ENCODE results near the gene KCTD18. TPM values are rescaled to one million over a fixed set of nuclear protein-coding genes. Genes with fewer than 3 reads are reported as not detected.

The KCTD18 gene
- total RNA-seq, 6 experiments from 2014 or later, result 11.2 to 14.6 (median 13.3) TPM

DNA sequence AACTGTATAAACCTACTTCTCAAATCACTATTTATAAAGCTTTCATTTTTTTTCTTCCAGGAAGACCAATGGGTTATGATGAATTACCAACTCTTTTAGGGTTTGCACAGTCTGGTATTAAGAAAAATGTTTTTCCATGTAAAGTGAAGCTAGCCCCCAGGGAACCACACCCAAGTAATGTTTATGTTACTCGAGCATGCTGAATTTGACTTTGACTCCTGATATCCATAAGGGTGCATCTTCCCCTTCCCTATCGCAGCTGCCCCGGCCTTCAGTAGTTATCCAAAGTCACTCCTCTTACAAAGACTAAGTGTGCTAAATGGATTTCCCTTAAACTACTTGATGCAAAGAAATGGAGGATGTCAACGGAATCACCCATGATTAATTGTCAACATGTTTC, 21.7 kb downstream of the KCTD18 start:
- TF ChIP-seq, protein P1, sequence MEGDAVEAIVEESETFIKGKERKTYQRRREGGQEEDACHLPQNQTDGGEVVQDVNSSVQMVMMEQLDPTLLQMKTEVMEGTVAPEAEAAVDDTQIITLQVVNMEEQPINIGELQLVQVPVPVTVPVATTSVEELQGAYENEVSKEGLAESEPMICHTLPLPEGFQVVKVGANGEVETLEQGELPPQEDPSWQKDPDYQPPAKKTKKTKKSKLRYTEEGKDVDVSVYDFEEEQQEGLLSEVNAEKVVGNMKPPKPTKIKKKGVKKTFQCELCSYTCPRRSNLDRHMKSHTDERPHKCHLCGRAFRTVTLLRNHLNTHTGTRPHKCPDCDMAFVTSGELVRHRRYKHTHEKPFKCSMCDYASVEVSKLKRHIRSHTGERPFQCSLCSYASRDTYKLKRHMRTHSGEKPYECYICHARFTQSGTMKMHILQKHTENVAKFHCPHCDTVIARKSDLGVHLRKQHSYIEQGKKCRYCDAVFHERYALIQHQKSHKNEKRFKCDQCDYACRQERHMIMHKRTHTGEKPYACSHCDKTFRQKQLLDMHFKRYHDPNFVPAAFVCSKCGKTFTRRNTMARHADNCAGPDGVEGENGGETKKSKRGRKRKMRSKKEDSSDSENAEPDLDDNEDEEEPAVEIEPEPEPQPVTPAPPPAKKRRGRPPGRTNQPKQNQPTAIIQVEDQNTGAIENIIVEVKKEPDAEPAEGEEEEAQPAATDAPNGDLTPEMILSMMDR (IDR thresholded peaks at IDR 0.05), result no peak
- Mint-ChIP-seq H3K36me3 (ENCODE audit: low read depth) (peaks cover 36% of the 10 kb centered on the region), H3K27me3 (ENCODE audit: insufficient read depth) (no peaks in the 10 kb centered on the region; the same call in 1 of the 2 replicates), H3K4me3 (no peak overlapping the region), H3K27ac (no peak overlapping the region), H3K9me3 (no peaks in the 10 kb centered on the region), H3K4me1 (ENCODE audit: low read depth) (peaks cover 21% of the 10 kb centered on the region)
- DNase-seq, result no peak

DNA sequence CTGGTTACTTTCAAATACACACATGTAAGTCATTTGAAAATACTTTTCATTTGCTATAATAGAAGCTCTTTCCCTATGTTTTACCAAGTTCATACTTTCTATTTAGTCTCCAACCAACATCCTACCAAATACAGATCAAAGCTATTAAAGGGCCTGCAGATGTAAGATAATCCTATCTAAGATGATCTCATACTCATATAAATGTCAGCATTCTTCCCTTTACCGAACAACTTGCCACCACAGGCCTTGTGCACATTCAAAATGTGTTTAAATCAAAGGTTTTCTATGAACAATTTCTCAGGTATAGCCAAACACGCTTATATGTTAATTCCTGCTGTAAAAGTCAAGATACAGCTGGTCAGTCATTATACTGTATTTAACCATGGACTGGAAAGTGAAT, 23.3 kb downstream of the KCTD18 start:
- Mint-ChIP-seq H3K36me3 (ENCODE audit: low read depth) (peaks cover 28% of the 10 kb centered on the region), H3K4me3 (no peak overlapping the region), H3K4me1 (ENCODE audit: low read depth) (peaks cover 23% of the 10 kb centered on the region), H3K27me3 (ENCODE audit: insufficient read depth) (no peaks in the 10 kb centered on the region; the same call in 1 of the 2 replicates), H3K27ac (0 out of 2 replicates have a peak overlapping the region, but pooled peaks have one; percentile 1), H3K9me3 (no peaks in the 10 kb centered on the region)
- DNase-seq, result no peak
- TF ChIP-seq, protein P1 (IDR thresholded peaks at IDR 0.05), result no peak

DNA sequence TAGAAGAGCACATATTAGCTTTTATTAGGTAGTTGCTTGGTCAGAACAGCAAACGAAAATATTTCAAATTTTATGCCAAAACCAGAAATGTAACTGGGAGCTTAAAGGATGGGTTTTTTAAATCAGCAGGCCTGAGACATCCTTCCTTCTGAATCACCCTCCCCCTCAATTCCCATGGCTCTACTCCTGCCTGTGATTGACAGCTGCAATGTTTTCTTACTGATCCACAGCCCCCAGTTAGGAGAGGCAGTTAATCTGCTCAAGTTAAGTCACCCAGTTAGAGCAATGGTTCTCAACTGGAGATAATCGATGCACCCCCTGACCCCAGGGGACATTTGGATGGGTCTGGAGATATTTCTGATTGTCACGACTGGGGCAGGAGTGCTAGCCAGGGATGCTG, 24.9 kb downstream of the KCTD18 start:
- TF ChIP-seq, protein P1 (IDR thresholded peaks at IDR 0.05), result no peak

DNA sequence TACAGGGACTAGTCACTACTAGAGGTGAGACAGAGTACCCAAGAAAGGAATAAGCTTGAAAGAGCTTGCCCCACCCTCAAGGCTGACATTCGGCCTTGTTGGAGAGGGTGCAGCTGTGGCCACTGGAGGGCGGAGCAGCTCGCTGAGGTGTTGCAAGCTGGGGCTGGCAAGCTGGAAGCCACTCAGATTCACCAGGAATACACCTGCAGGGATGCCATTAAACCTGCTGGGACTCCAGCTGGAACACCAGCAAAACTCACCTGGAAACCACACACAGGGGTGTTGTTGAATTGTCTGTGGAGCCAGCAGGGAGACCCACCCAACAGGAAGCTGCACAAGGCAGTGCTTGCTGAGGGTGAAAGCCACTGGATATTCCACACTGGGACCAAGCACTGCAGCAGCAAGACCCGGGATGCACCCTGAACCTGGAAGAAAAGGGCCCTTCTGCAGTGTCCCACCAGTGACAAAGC, 26.1 kb downstream of the KCTD18 start:
- TF ChIP-seq, protein P1 (IDR thresholded peaks at IDR 0.05), result peak; percentile 68
- DNase-seq, result no peak
- Mint-ChIP-seq H3K9me3 (no peaks in the 10 kb centered on the region), H3K27ac (peak overlapping the region; percentile 34; the same call in 1 of the 2 replicates), H3K4me3 (no peak overlapping the region; the same call in 1 of the 2 replicates), H3K36me3 (ENCODE audit: low read depth) (peaks cover 16% of the 10 kb centered on the region), H3K4me1 (ENCODE audit: low read depth) (peaks cover 51% of the 10 kb centered on the region), H3K27me3 (ENCODE audit: insufficient read depth) (no peaks in the 10 kb centered on the region)

More for the DNA sequence above, 24.9 kb downstream of the KCTD18 start:
- Mint-ChIP-seq H3K9me3 (no peaks in the 10 kb centered on the region), H3K4me1 (ENCODE audit: low read depth) (peaks cover 39% of the 10 kb centered on the region), H3K4me3 (no peak overlapping the region), H3K36me3 (ENCODE audit: low read depth) (peaks cover 16% of the 10 kb centered on the region), H3K27ac (no peak overlapping the region), H3K27me3 (ENCODE audit: insufficient read depth) (no peaks in the 10 kb centered on the region; the same call in 1 of the 2 replicates)
- DNase-seq, result no peak

DNA sequence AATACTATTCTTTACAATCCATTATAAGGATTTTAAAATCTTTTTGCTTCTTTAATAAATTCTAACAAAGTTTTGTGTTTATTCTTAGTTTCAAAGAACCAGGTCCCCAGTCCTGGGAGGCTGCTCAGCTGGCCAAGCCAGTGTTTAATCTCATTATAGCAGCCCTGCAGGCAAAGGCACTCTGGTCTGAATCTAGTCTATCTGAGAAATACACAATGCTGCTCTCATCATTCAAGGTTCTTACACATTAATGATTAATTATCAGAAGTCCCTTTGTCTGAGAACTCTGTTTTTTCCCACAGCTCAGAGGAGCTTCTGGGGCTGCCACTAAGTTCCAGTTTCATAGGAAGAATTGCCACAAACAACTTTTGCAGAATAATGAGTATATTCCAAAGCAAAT, 27.7 kb downstream of the KCTD18 start:
- no peaks in the 10 kb centered on the region for H3K9me3 Mint-ChIP-seq

More for the DNA sequence above, 27.7 kb downstream of the KCTD18 start:
- DNase-seq, result no peak
- H3K4me3 Mint-ChIP-seq, result no peak overlapping the region
- no peak overlapping the region for H3K27ac Mint-ChIP-seq
- TF ChIP-seq, protein P1 (IDR thresholded peaks at IDR 0.05), result no peak
- peaks cover 23% of the 10 kb centered on the region for H3K36me3 Mint-ChIP-seq (ENCODE audit: low read depth)
- H3K27me3 Mint-ChIP-seq (ENCODE audit: insufficient read depth), result no peaks in the 10 kb centered on the region
- H3K4me1 Mint-ChIP-seq (ENCODE audit: low read depth), result peaks cover 61% of the 10 kb centered on the region

Measured in HFFc6 (cell line).